Gastrocnemius medialis (tissue), 4 donors: ENCODE measurements around the gene DMD. TPM values are rescaled to one million over a fixed set of nuclear protein-coding genes. Genes with fewer than 3 reads are reported as not detected.

ENCODE experiments used
- ATAC-seq, 2 donors: fragments of 150-250 bp; one replicate each; pipeline ENCODE4 v1.9.1; 2016
- DNase-seq, 2 donors: peaks; one replicate each; pipeline ENCODE4 v3.0.0-alpha.2; 2019
- H3K27ac ChIP-seq, 4 donors: fragments of 200-600 bp; sonication (generic); 1 replicate in 1 of 4; 2 replicates in 3 of 4; pipeline ENCODE4 v1.5.1; 2016 to 2018; ENCODE audit warnings: mild to moderate bottlenecking in 2 of 4, moderate library complexity in 1 of 4
- H3K27me3 ChIP-seq, 3 donors: fragments of 200-600 bp; sonication (generic) in 2 of 3; 1 replicate in 1 of 3; 2 replicates in 2 of 3; pipeline versions ENCODE4 v1.5.1 to v1.6.0; 2016 to 2019; ENCODE audit warnings: mild to moderate bottlenecking in 1 of 3, moderate library complexity in 1 of 3
- H3K36me3 ChIP-seq, 2 donors: fragments of 200-600 bp; sonication (generic) in 1 of 2; one replicate each; pipeline ENCODE4 v1.5.1; 2017 to 2018
- H3K4me1 ChIP-seq, 2 donors: fragments of 200-600 bp; sonication (generic) in 1 of 2; one replicate each; pipeline ENCODE4 v1.5.1; 2016 to 2017; ENCODE audit warnings: mild to moderate bottlenecking in 2 of 2
- H3K4me3 ChIP-seq, 4 donors: fragments of 200-600 bp; sonication (generic) in 3 of 4; 1 replicate in 1 of 4; 2 replicates in 3 of 4; pipeline ENCODE4 v1.5.1; 2016 to 2019; ENCODE audit warnings: mild to moderate bottlenecking in 2 of 4
- H3K9me3 ChIP-seq, 3 donors: fragments of 200-600 bp; sonication (generic) in 2 of 3; 1 replicate in 1 of 3; 2 replicates in 2 of 3; pipeline ENCODE4 v1.5.1; 2016 to 2019
- CTCF ChIP-seq, 5 experiments: fragments of 450-650 bp in 3 of 5; fragments of 200-600 bp in 2 of 5; sonication (generic) in 2 of 5; IDR thresholded peaks in 4 of 5; conservative IDR thresholded peaks in 1 of 5; 1 replicate in 4 of 5; 2 replicates in 1 of 5; pipeline ENCODE4 v1.5.1; 2016 to 2019; ENCODE audit warnings: antibody characterized with exemption in 5 of 5, mild to moderate bottlenecking in 3 of 5, moderate library complexity in 3 of 5
- POLR2A ChIP-seq, 2 donors: fragments of 450-650 bp; IDR thresholded peaks; one replicate each; pipeline ENCODE4 v1.6.1; 2017; ENCODE audit warnings: antibody characterized with exemption in 2 of 2, mild to moderate bottlenecking in 2 of 2, moderate library complexity in 2 of 2
- in situ Hi-C, 4 donors: fragments of 200-750 bp; cut with MboI; loops; one replicate each; pipeline versions ENCODE4 v1.15.0 to v1.8.0; 2017; ENCODE audit warnings: low sequenced_read_pairs in 4 of 4
- intact Hi-C: fragments of 100-400 bp; cut with DNase I; formaldehyde crosslinking; loops from one replicate; pipeline ENCODE4 v1.15.1; 2023; ENCODE audit warnings: low total_unique reads
- total RNA-seq, 4 donors: library from RNA; depleted of rRNA; stranded (reverse); fragments of >200 nt; gene quantifications; one replicate each; pipeline versions ENCODE4 v1.1.0 to v1.2.3, GENCODE V29; 2016

The DMD gene
- total RNA-seq, 4 donors from 2014 or later: 53.5 to 201 (median 98.9) TPM

GRCh38 chrX:33014086-33014485 is 197.3 kb downstream of the DMD start:
- H3K9me3 ChIP-seq: no peaks in the 10 kb centered on the region
- H3K27ac ChIP-seq: peak overlapping the region in 3 of 4 donors; percentile 31 to 48 (median 47)
- TF ChIP-seq POLR2A (IDR thresholded peaks at IDR 0.05) (no peak), CTCF (IDR thresholded peaks at IDR 0.05 in 4 of 5, conservative IDR thresholded peaks at IDR 0.05 in 1 of 5) (no peak)
- no peak overlapping the region for H3K4me3 ChIP-seq
- intact Hi-C loops: no loop called here
- no peaks in the 10 kb centered on the region for H3K4me1 ChIP-seq
- in situ Hi-C loops: no loop called here
- DNase-seq (no peak), ATAC-seq (peak in 1 of 2 donors; percentile 36)
- no peaks in the 10 kb centered on the region for H3K27me3 ChIP-seq
- H3K36me3 ChIP-seq: no peaks in the 10 kb centered on the region

GRCh38 chrX:33001107-33001506 is 210.2 kb downstream of the DMD start:
- DNase-seq: no peak
- in situ Hi-C loops: no loop called here
- no peak overlapping the region for H3K4me3 ChIP-seq

GRCh38 chrX:32998776-32999175 is 212.6 kb downstream of the DMD start:
- intact Hi-C loops: no loop called here
- Histone ChIP-seq H3K4me1 (no peaks in the 10 kb centered on the region), H3K9me3 (no peaks in the 10 kb centered on the region), H3K27ac (no peak overlapping the region), H3K27me3 (no peaks in the 10 kb centered on the region), H3K36me3 (no peaks in the 10 kb centered on the region), H3K4me3 (no peak overlapping the region)
- DNase-seq (no peak), ATAC-seq (no peak)
- no peak for TF ChIP-seq POLR2A (IDR thresholded peaks at IDR 0.05)
- no peak for TF ChIP-seq CTCF (IDR thresholded peaks at IDR 0.05 in 4 of 5, conservative IDR thresholded peaks at IDR 0.05 in 1 of 5)
- in situ Hi-C loops: no loop called here

More at GRCh38 chrX:33001107-33001506, 210.2 kb downstream of the DMD start:
- Histone ChIP-seq H3K36me3 (no peaks in the 10 kb centered on the region), H3K27me3 (no peaks in the 10 kb centered on the region), H3K9me3 (no peaks in the 10 kb centered on the region), H3K27ac (peak overlapping the region in 1 of 4 donors; percentile 38), H3K4me1 (no peaks in the 10 kb centered on the region)
- TF ChIP-seq POLR2A (IDR thresholded peaks at IDR 0.05): no peak
- no peak for TF ChIP-seq CTCF (IDR thresholded peaks at IDR 0.05 in 4 of 5, conservative IDR thresholded peaks at IDR 0.05 in 1 of 5)
- intact Hi-C loops: no loop called here
- no peak for ATAC-seq

- peak; percentile 65 to 66 for ATAC-seq
These were observed 215.9 kb downstream of the DMD start for GRCh38 chrX:32995427-32995826.

More at GRCh38 chrX:32995427-32995826, 215.9 kb downstream of the DMD start:
- intact Hi-C loops (no loop called here), in situ Hi-C loops (no loop called here)
- Histone ChIP-seq H3K9me3 (no peaks in the 10 kb centered on the region), H3K36me3 (no peaks in the 10 kb centered on the region), H3K4me3 (no peak overlapping the region), H3K27ac (peak overlapping the region in 3 of 4 donors; percentile 23 to 61 (median 58)), H3K4me1 (no peaks in the 10 kb centered on the region), H3K27me3 (no peaks in the 10 kb centered on the region)
- DNase-seq: no peak
- TF ChIP-seq CTCF (IDR thresholded peaks at IDR 0.05 in 4 of 5, conservative IDR thresholded peaks at IDR 0.05 in 1 of 5) (no peak), POLR2A (IDR thresholded peaks at IDR 0.05) (no peak)
